Activated T-cell treated with anti-CD3 and anti-CD28 coated beads, Interleukin-2, amount 50 U/mL, for 48 hours (primary cell): ENCODE measurements around the gene CAPG.
"Not testable (repeated sequence)": the region's sequence is repeated elsewhere in the genome, so short reads cannot be mapped to it uniquely, and the experiment has no call there.

Source experiments
- DNase-seq, 2 experiments: peaks; one replicate each; pipeline ENCODE4 v3.0.0-alpha.2; 2020

CAPG gene

GRCh38 chr2:85409845-85410583, at the start of gene CAPG:
CAPG (minus strand) TSS chr2:85410366; CDS start chr2:85402145, 8,221 bp downstream.
- peak; percentile 54 to 63 for DNase-seq

- DNase-seq, result no peak
These were observed 49.6 kb upstream of the CAPG start for GRCh38 chr2:85459771-85460170.

- no peak for DNase-seq
These were observed 48.7 kb upstream of the CAPG start for GRCh38 chr2:85458601-85459563.

GRCh38 chr2:85457877-85458316, 47.7 kb upstream of the CAPG start:
- DNase-seq, result no peak

GRCh38 chr2:85457043-85457442, 46.9 kb upstream of the CAPG start:
- DNase-seq, result no peak

GRCh38 chr2:85455552-85456090, 45.5 kb upstream of the CAPG start:
- no peak for DNase-seq

GRCh38 chr2:85453571-85453970, 43.4 kb upstream of the CAPG start:
- DNase-seq, result no peak

GRCh38 chr2:85452237-85452636, 42.1 kb upstream of the CAPG start:
- no peak for DNase-seq

- DNase-seq, result no peak
These were observed 39.0 kb upstream of the CAPG start for GRCh38 chr2:85449214-85449588.

GRCh38 chr2:85448461-85449213, 38.5 kb upstream of the CAPG start:
- no peak for DNase-seq

- no peak for DNase-seq
These were observed 37.0 kb upstream of the CAPG start for GRCh38 chr2:85447222-85447585.

- no peak for DNase-seq
These were observed 36.4 kb upstream of the CAPG start for GRCh38 chr2:85446296-85447221.

GRCh38 chr2:85445316-85446295, 35.4 kb upstream of the CAPG start:
- no peak for DNase-seq

GRCh38 chr2:85444629-85445172, 34.5 kb upstream of the CAPG start:
- DNase-seq, result no peak

GRCh38 chr2:85441864-85442263, 31.7 kb upstream of the CAPG start:
- no peak for DNase-seq

- DNase-seq, result no peak
These were observed 30.6 kb upstream of the CAPG start for GRCh38 chr2:85440729-85441128.

- DNase-seq, result peak; percentile 47 to 57
These were observed 29.8 kb upstream of the CAPG start for GRCh38 chr2:85439986-85440385.

- not testable (repeated sequence) for DNase-seq
These were observed 29.4 kb upstream of the CAPG start for GRCh38 chr2:85439569-85439968.

- DNase-seq, result no peak
These were observed 28.9 kb upstream of the CAPG start for GRCh38 chr2:85439025-85439472.
